Transverse colon (tissue), 4 donors: Measurements from ENCODE around the gene NFYB.

ENCODE experiments used
- EP300 ChIP-seq: sonication (generic); formaldehyde crosslinking; IDR thresholded peaks from one replicate; pipeline ENCODE4 v1.6.1; 2017; ENCODE audit warnings: antibody characterized with exemption, low read depth
- POLR2A ChIP-seq: fragments of 450-650 bp; IDR thresholded peaks from one replicate; pipeline ENCODE4 v1.6.1; 2016; ENCODE audit warnings: antibody characterized with exemption, mild to moderate bottlenecking, moderate library complexity
- POLR2AphosphoS5 ChIP-seq, 3 donors: sonication (generic); formaldehyde crosslinking; IDR thresholded peaks; one replicate each; pipeline ENCODE4 v1.6.1; 2016; ENCODE audit warnings: antibody characterized with exemption in 3 of 3
- TF ChIP-seq, protein P1 (sequence below), 5 experiments: fragments of 200-600 bp in 3 of 5; fragments of 450-650 bp in 2 of 5; sonication (generic) in 3 of 5; IDR thresholded peaks; 1 replicate in 2 of 5; 2 replicates in 3 of 5; pipeline ENCODE4 v1.5.1; 2016 to 2017; ENCODE audit warnings: antibody characterized with exemption in 5 of 5, inconsistent platforms in 3 of 5, mild to moderate bottlenecking in 2 of 5, moderate library complexity in 1 of 5

- TF ChIP-seq, protein P1, sequence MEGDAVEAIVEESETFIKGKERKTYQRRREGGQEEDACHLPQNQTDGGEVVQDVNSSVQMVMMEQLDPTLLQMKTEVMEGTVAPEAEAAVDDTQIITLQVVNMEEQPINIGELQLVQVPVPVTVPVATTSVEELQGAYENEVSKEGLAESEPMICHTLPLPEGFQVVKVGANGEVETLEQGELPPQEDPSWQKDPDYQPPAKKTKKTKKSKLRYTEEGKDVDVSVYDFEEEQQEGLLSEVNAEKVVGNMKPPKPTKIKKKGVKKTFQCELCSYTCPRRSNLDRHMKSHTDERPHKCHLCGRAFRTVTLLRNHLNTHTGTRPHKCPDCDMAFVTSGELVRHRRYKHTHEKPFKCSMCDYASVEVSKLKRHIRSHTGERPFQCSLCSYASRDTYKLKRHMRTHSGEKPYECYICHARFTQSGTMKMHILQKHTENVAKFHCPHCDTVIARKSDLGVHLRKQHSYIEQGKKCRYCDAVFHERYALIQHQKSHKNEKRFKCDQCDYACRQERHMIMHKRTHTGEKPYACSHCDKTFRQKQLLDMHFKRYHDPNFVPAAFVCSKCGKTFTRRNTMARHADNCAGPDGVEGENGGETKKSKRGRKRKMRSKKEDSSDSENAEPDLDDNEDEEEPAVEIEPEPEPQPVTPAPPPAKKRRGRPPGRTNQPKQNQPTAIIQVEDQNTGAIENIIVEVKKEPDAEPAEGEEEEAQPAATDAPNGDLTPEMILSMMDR (IDR thresholded peaks at IDR 0.05) = no peak
- TF ChIP-seq EP300 (no peak), POLR2A (no peak), POLR2AphosphoS5 (IDR thresholded peaks at IDR 0.05) (no peak)
These were observed 34.0 kb upstream of the NFYB start for GRCh38 chr12:104171785-104172569.
